Globus pallidus (tissue), 1 donor: Measurements from ENCODE around the gene GAS7.

Experiments used
- DNase-seq: peaks from one replicate; pipeline ENCODE4 v3.0.0-alpha.2; 2015; ENCODE audit warnings: low spot score

Gene GAS7

GRCh38 chr17:10200645-10201044, 2.2 kb upstream of the GAS7 start:
- DNase-seq = no peak

- no peak for DNase-seq
Measured at GRCh38 chr17:10200016-10200415, 1.6 kb upstream of the GAS7 start.

- DNase-seq = no peak
Measured at GRCh38 chr17:10197721-10198508, 491 bp downstream of the GAS7 start.

- DNase-seq = no peak
Measured at GRCh38 chr17:10197362-10197720, 1.1 kb downstream of the GAS7 start.

- DNase-seq = no peak
Measured at GRCh38 chr17:10196941-10197340, 1.5 kb downstream of the GAS7 start.

GRCh38 chr17:10196384-10196895, 2.0 kb downstream of the GAS7 start:
- DNase-seq = no peak

- DNase-seq = no peak
Measured at GRCh38 chr17:10195090-10195805, 3.2 kb downstream of the GAS7 start.

- DNase-seq = no peak
Measured at GRCh38 chr17:10193632-10194031, 4.8 kb downstream of the GAS7 start.

GRCh38 chr17:10192972-10193371, 5.4 kb downstream of the GAS7 start:
- no peak for DNase-seq

GRCh38 chr17:10192461-10192860, 5.9 kb downstream of the GAS7 start:
- DNase-seq = no peak

- no peak for DNase-seq
Measured at GRCh38 chr17:10187456-10187855, 10.9 kb downstream of the GAS7 start.

- no peak for DNase-seq
Measured at GRCh38 chr17:10186771-10187410, 11.5 kb downstream of the GAS7 start.

GRCh38 chr17:10183931-10184930, 14.2 kb downstream of the GAS7 start:
- DNase-seq = no peak

- no peak for DNase-seq
Measured at GRCh38 chr17:10182785-10183184, 15.6 kb downstream of the GAS7 start.

GRCh38 chr17:10178506-10178991, 19.9 kb downstream of the GAS7 start:
- DNase-seq = no peak

GRCh38 chr17:10177913-10178505, 20.4 kb downstream of the GAS7 start:
- no peak for DNase-seq

- no peak for DNase-seq
Measured at GRCh38 chr17:10177131-10177912, 21.1 kb downstream of the GAS7 start.

GRCh38 chr17:10173913-10174312, 24.5 kb downstream of the GAS7 start:
- DNase-seq = no peak

- no peak for DNase-seq
Measured at GRCh38 chr17:10172778-10173177, 25.6 kb downstream of the GAS7 start.

GRCh38 chr17:10172241-10172741, 26.1 kb downstream of the GAS7 start:
- DNase-seq = no peak
